HG02759 (cell line): ENCODE measurements around the gene TMPRSS9.
A peak's percentile ranks its signal among the peaks of the same experiment; 100 is the strongest.

Experiments used
- ATAC-seq: cut with Tn5 transposase; IDR thresholded peaks from one replicate; pipeline ENCODE4 v1.9.1; 2021; ENCODE audit warnings: mild to moderate bottlenecking, moderate library complexity; ENCODE audit not compliant: unreplicated experiment

TMPRSS9 gene

GRCh38 chr19:2359992-2360685 lies at the start of gene TMPRSS9:
TMPRSS9 (plus strand) TSS chr19:2360265; CDS start chr19:2389786, 29,521 bp downstream.
- no peak for ATAC-seq

GRCh38 chr19:2311093-2311492 lies 49.0 kb upstream of the TMPRSS9 start:
- no peak for ATAC-seq

- no peak for ATAC-seq
These were observed 47.1 kb upstream of the TMPRSS9 start for GRCh38 chr19:2312820-2313501.

- no peak for ATAC-seq
These were observed 44.8 kb upstream of the TMPRSS9 start for GRCh38 chr19:2315121-2315817.

- ATAC-seq, result no peak
These were observed 44.2 kb upstream of the TMPRSS9 start for GRCh38 chr19:2315818-2316353.

- ATAC-seq, result no peak
These were observed 42.8 kb upstream of the TMPRSS9 start for GRCh38 chr19:2317300-2317699.

- no peak for ATAC-seq
These were observed 42.3 kb upstream of the TMPRSS9 start for GRCh38 chr19:2317756-2318155.

- ATAC-seq, result no peak
These were observed 41.1 kb upstream of the TMPRSS9 start for GRCh38 chr19:2318923-2319322.

- ATAC-seq, result no peak
These were observed 40.5 kb upstream of the TMPRSS9 start for GRCh38 chr19:2319551-2319950.

- ATAC-seq, result no peak
These were observed 40.0 kb upstream of the TMPRSS9 start for GRCh38 chr19:2320049-2320448.

- ATAC-seq, result no peak
These were observed 39.1 kb upstream of the TMPRSS9 start for GRCh38 chr19:2320939-2321338.

GRCh38 chr19:2321565-2322283 lies 38.3 kb upstream of the TMPRSS9 start:
- no peak for ATAC-seq

GRCh38 chr19:2323707-2324106 lies 36.4 kb upstream of the TMPRSS9 start:
- no peak for ATAC-seq

- no peak for ATAC-seq
These were observed 35.7 kb upstream of the TMPRSS9 start for GRCh38 chr19:2324220-2324948.

- ATAC-seq, result no peak
These were observed 34.6 kb upstream of the TMPRSS9 start for GRCh38 chr19:2325281-2326046.

GRCh38 chr19:2326699-2327360 lies 33.2 kb upstream of the TMPRSS9 start:
- ATAC-seq, result no peak

GRCh38 chr19:2327773-2328400 lies 32.2 kb upstream of the TMPRSS9 start:
- ATAC-seq, result no peak

GRCh38 chr19:2328401-2329148 lies 31.5 kb upstream of the TMPRSS9 start, which contains the start of the genes LSM7 and SPPL2B:
LSM7 (minus strand) TSS chr19:2328586; CDS start chr19:2328566, 20 bp downstream.
SPPL2B (plus strand) TSS chr19:2328684; CDS start chr19:2328710, 26 bp downstream.
- ATAC-seq, result peak; percentile 80
